Activated CD4-positive, alpha-beta T cell treated with anti-CD3 and anti-CD28 coated beads for 4 hours (primary cell): ENCODE results near the gene CCDC88B.
"Not testable (repeated sequence)": the region's sequence is repeated elsewhere in the genome, so short reads cannot be mapped to it uniquely, and the experiment has no call there.

Source experiments
- DNase-seq, 2 donors: peaks; one replicate each; pipeline ENCODE4 v3.0.0-alpha.2; 2020

CCDC88B gene

GRCh38 chr11:64304316-64305072 lies 35.5 kb upstream of the CCDC88B start:
- peak; percentile 94 to 95 for DNase-seq

GRCh38 chr11:64305075-64305690 lies 34.8 kb upstream of the CCDC88B start, which contains the start of gene ESRRA:
Gene ESRRA, plus strand, starts transcription at chr11:64305524. Its CDS starts 1,656 bp downstream, at chr11:64307180.
- DNase-seq: peak; percentile 100

GRCh38 chr11:64305691-64306562 lies 34.1 kb upstream of the CCDC88B start:
- peak; percentile 76 to 79 for DNase-seq

- no peak for DNase-seq
Observed at GRCh38 chr11:64306563-64306875, 33.5 kb upstream of the CCDC88B start.

- no peak for DNase-seq
Observed at GRCh38 chr11:64306876-64307622, 33.0 kb upstream of the CCDC88B start.

- not testable (repeated sequence) for DNase-seq
Observed at GRCh38 chr11:64307795-64308194, 32.2 kb upstream of the CCDC88B start.

GRCh38 chr11:64312947-64313346 lies 27.1 kb upstream of the CCDC88B start:
- DNase-seq: no peak

- DNase-seq: no peak
Observed at GRCh38 chr11:64313491-64314145, 26.4 kb upstream of the CCDC88B start.

GRCh38 chr11:64314146-64314804 lies 25.7 kb upstream of the CCDC88B start:
- DNase-seq: no peak

GRCh38 chr11:64314805-64315561 lies 25.0 kb upstream of the CCDC88B start:
- DNase-seq: no peak

- DNase-seq: not testable (repeated sequence)
Observed at GRCh38 chr11:64315667-64316526, 24.1 kb upstream of the CCDC88B start.

- peak in 1 of 2 donors; percentile 28 for DNase-seq
Observed at GRCh38 chr11:64316672-64317324, 23.2 kb upstream of the CCDC88B start.

- peak; percentile 92 to 96 for DNase-seq
Observed at GRCh38 chr11:64317325-64317960, 22.6 kb upstream of the CCDC88B start, which contains the start of gene TRMT112. Gene TRMT112, minus strand, starts transcription at chr11:64317559. Its CDS starts 33 bp downstream, at chr11:64317526.

GRCh38 chr11:64317961-64318765 lies 21.8 kb upstream of the CCDC88B start, which contains the start of gene PRDX5:
Gene PRDX5, plus strand, starts transcription at chr11:64318121. Its CDS starts 95 bp downstream, at chr11:64318216.
- DNase-seq: peak; percentile 89 to 94

- DNase-seq: no peak
Observed at GRCh38 chr11:64318766-64319761, 20.9 kb upstream of the CCDC88B start.

GRCh38 chr11:64320556-64320955 lies 19.4 kb upstream of the CCDC88B start:
- DNase-seq: no peak
